ENCODE data around the gene DAGLB.
"Not testable (repeated sequence)": the region's sequence is repeated elsewhere in the genome, so short reads cannot be mapped to it uniquely, and the experiment has no call there.

Gene DAGLB

GRCh38 chr7:6378556-6378955 lies 69.2 kb downstream of the DAGLB start:
- not testable (repeated sequence) for H3K4me3 ChIP-seq (ENCODE audit: low read depth, low read length)

- H3K4me3 ChIP-seq (ENCODE audit: low read depth, low read length) = no peak overlapping the region
Measured at GRCh38 chr7:6376820-6377219, 70.9 kb downstream of the DAGLB start.

- peak overlapping the region; percentile 70 for H3K4me3 ChIP-seq (ENCODE audit: low read depth, low read length)
Measured at GRCh38 chr7:6375348-6376101, 72.2 kb downstream of the DAGLB start.

- H3K4me3 ChIP-seq (ENCODE audit: low read depth, low read length) = no peak overlapping the region
Measured at GRCh38 chr7:6367701-6368211, 80.0 kb downstream of the DAGLB start.

GRCh38 chr7:6365451-6365850 lies 82.3 kb downstream of the DAGLB start:
- no peak overlapping the region for H3K4me3 ChIP-seq (ENCODE audit: low read depth, low read length)

GRCh38 chr7:6360841-6361240 lies 86.9 kb downstream of the DAGLB start:
- H3K4me3 ChIP-seq (ENCODE audit: low read depth, low read length) = no peak overlapping the region

- no peak overlapping the region for H3K4me3 ChIP-seq (ENCODE audit: low read depth, low read length)
Measured at GRCh38 chr7:6359734-6360133, 88.0 kb downstream of the DAGLB start.
